ENCODE results near the gene KCNA10.

- TF ChIP-seq CTCF (IDR thresholded peaks at IDR 0.05) (no peak), POLR2A (IDR thresholded peaks at IDR 0.05) (no peak), POLR2AphosphoS5 (IDR thresholded peaks at IDR 0.05) (no peak)
These were observed 40.1 kb downstream of the KCNA10 start for GRCh38 chr1:110478886-110479285.

Measured in prostate gland (tissue), 2 donors.